Smooth muscle cell (in vitro differentiated cells): Measurements from ENCODE around the gene THRAP3. TPM values are rescaled to one million over a fixed set of nuclear protein-coding genes. Genes with fewer than 3 reads are reported as not detected.
"Not testable (repeated sequence)": the region's sequence is repeated elsewhere in the genome, so short reads cannot be mapped to it uniquely, and the experiment has no call there.

Experiments
- DNase-seq: peaks from one replicate; lab custom pipeline; 2025; ENCODE audit not compliant: unreplicated experiment; lab: John Stamatoyannopoulos, UW
- H2AFZ ChIP-seq: fragments of 200-600 bp; sonication (generic); 2 replicates; pipeline ENCODE4 v1.6.0; 2016; ENCODE audit warnings: antibody characterized with exemption, low read depth, mild to moderate bottlenecking
- H3F3A ChIP-seq: fragments of 200-600 bp; sonication (generic); 2 replicates; pipeline ENCODE4 v1.6.0; 2017; ENCODE audit warnings: antibody characterized with exemption, low read depth
- H3K27ac ChIP-seq: fragments of 200-600 bp; sonication (generic); 2 replicates; pipeline ENCODE4 v1.5.1; 2016; ENCODE audit warnings: low read depth, mild to moderate bottlenecking
- H3K27me3 ChIP-seq: fragments of 200-600 bp; sonication (generic); 2 replicates; pipeline ENCODE4 v1.6.1; 2016; ENCODE audit warnings: low read depth, mild to moderate bottlenecking
- H3K36me3 ChIP-seq: fragments of 200-600 bp; sonication (generic); 2 replicates; pipeline ENCODE4 v1.5.1; 2016; ENCODE audit warnings: low read depth
- H3K4me1 ChIP-seq: fragments of 200-600 bp; sonication (generic); 2 replicates; pipeline ENCODE4 v1.5.1; 2016; ENCODE audit warnings: low read depth
- H3K4me2 ChIP-seq: fragments of 200-600 bp; sonication (generic); 2 replicates; pipeline ENCODE4 v1.6.0; 2016; ENCODE audit warnings: mild to moderate bottlenecking
- H3K4me3 ChIP-seq: fragments of 200-600 bp; sonication (generic); 2 replicates; pipeline ENCODE4 v1.5.1; 2016; ENCODE audit warnings: mild to moderate bottlenecking
- H3K79me2 ChIP-seq: fragments of 200-600 bp; sonication (generic); 2 replicates; pipeline ENCODE4 v1.6.0; 2016; ENCODE audit warnings: low read depth, mild to moderate bottlenecking
- H3K9ac ChIP-seq: fragments of 200-600 bp; sonication (generic); 2 replicates; pipeline ENCODE4 v1.6.0; 2016; ENCODE audit warnings: low read depth
- H3K9me3 ChIP-seq: fragments of 200-600 bp; sonication (generic); replicated peaks from 2 replicates; pipeline ENCODE4 v1.5.1; 2016; ENCODE audit warnings: low read depth
- H4K20me1 ChIP-seq: fragments of 200-600 bp; sonication (generic); 2 replicates; pipeline ENCODE4 v1.6.0; 2016; ENCODE audit warnings: low read depth
- WGBS: methylation state at CpG from one replicate; pipeline ENCODE4 v1.1.7; 2016; ENCODE audit warnings: low lambda C conversion rate; 5-methylcytosine and 5-hydroxymethylcytosine counted together
- polyA plus RNA-seq: library from polyadenylated mRNA; unstranded; fragments of >200 nt; fragmentation: Nextera tagmentation; extraction: Ambion mirVana; gene quantifications from 2 replicates; pipeline ENCODE4 v1.2.1, GENCODE V29; 2016
- total RNA-seq: library from RNA; depleted of rRNA; stranded (reverse); fragments of >200 nt; gene quantifications from 2 replicates; pipeline ENCODE4 v1.2.3, GENCODE V29; 2014
- TF ChIP-seq, protein P1 (sequence below): fragments of 200-600 bp; sonication (generic); IDR thresholded peaks from 2 replicates; pipeline ENCODE4 v1.5.1; 2017; ENCODE audit warnings: borderline replicate concordance, mild to moderate bottlenecking, antibody characterized with exemption; ENCODE audit not compliant: insufficient read depth, poor library complexity, severe bottlenecking

Gene THRAP3
- total and polyA plus RNA-seq, 2 experiments from 2014 or later, result 45.1 to 60.5 TPM

DNA sequence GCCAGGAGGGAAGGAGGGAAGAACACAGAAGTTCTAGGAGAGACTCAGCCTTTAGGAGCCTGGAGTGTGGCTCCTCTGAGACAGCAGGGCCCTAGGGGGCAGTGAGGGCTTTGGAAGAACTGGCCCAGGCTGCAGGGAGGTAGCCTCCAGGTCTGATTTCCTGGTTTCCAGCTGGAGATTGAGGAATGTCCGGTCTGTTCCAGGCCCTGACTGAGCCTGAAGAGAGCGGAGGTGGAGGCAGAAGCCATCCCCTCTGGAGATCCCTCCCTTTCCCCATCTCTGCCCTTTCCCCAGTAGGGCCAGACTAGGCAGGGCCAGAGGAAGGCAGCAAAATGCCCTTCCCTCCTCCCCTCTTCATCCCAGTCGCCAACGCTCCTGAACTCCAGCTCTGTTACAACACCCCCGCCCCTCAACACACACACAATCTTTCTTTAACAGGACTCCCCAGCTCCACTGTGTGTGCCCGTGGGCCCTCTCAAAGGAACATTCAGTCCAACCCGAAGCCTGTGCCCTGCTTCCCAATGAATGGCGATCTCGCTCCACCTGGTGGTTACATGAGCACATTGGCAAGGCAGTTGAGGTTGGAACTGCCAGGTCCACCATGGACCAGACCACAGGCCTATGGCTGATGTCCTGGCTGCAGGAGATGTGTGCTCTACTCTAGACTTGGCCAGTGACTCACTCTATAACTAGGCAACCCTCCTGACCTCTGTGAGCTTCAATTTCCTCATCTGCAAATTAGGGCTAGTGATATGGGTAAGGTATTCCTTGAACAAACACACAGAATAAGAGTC is 36.2 kb upstream of the THRAP3 start:
- DNase-seq, result peak; percentile 43

GRCh38 chr1:36196805-36197204 is 27.4 kb upstream of the THRAP3 start:
- H3F3A ChIP-seq, H3K4me3 ChIP-seq, H3K9ac ChIP-seq, H3K4me2 ChIP-seq, H4K20me1 ChIP-seq, H3K36me3 ChIP-seq, H3K79me2 ChIP-seq, H3K27ac ChIP-seq, H2AFZ ChIP-seq, H3K9me3 ChIP-seq, H3K4me1 ChIP-seq, DNase-seq, H3K27me3 ChIP-seq: not testable (repeated sequence)
- WGBS, result 96% methylated on average over 12 of the region's 12 CpGs

More for the DNA sequence above, 36.2 kb upstream of the THRAP3 start:
- Histone ChIP-seq H3K4me2 (peak overlapping the region; percentile 59), H3K9ac (peak overlapping the region; percentile 31), H3K4me3 (no peak overlapping the region), H3K36me3 (no peaks in the 10 kb centered on the region), H3K27me3 (no peaks in the 10 kb centered on the region), H4K20me1 (no peaks in the 10 kb centered on the region), H3K9me3 (no peaks in the 10 kb centered on the region), H3K4me1 (no peaks in the 10 kb centered on the region), H2AFZ (no peak overlapping the region), H3K27ac (peak overlapping the region; percentile 76), H3F3A (peaks cover 26% of the 10 kb centered on the region), H3K79me2 (no peaks in the 10 kb centered on the region)
- TF ChIP-seq, protein P1, sequence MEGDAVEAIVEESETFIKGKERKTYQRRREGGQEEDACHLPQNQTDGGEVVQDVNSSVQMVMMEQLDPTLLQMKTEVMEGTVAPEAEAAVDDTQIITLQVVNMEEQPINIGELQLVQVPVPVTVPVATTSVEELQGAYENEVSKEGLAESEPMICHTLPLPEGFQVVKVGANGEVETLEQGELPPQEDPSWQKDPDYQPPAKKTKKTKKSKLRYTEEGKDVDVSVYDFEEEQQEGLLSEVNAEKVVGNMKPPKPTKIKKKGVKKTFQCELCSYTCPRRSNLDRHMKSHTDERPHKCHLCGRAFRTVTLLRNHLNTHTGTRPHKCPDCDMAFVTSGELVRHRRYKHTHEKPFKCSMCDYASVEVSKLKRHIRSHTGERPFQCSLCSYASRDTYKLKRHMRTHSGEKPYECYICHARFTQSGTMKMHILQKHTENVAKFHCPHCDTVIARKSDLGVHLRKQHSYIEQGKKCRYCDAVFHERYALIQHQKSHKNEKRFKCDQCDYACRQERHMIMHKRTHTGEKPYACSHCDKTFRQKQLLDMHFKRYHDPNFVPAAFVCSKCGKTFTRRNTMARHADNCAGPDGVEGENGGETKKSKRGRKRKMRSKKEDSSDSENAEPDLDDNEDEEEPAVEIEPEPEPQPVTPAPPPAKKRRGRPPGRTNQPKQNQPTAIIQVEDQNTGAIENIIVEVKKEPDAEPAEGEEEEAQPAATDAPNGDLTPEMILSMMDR, result peak; percentile 66
- WGBS, result 4% methylated on average over 7 of the region's 9 CpGs

- H3K9me3 ChIP-seq, result no peaks in the 10 kb centered on the region
- no peaks in the 10 kb centered on the region for H4K20me1 ChIP-seq
- no peak overlapping the region for H3K4me3 ChIP-seq
- TF ChIP-seq, protein P1, result no peak
- no peak for DNase-seq
- no peak overlapping the region for H3K9ac ChIP-seq
- H3F3A ChIP-seq, result no peaks in the 10 kb centered on the region
- no peaks in the 10 kb centered on the region for H3K27me3 ChIP-seq
- H3K36me3 ChIP-seq, result no peaks in the 10 kb centered on the region
- 96% methylated on average over 5 of the region's 5 CpGs for WGBS
- H3K4me1 ChIP-seq, result peaks cover 3% of the 10 kb centered on the region
- H3K4me2 ChIP-seq, result no peak overlapping the region
- no peaks in the 10 kb centered on the region for H3K79me2 ChIP-seq
- H2AFZ ChIP-seq, result no peak overlapping the region
- no peak overlapping the region for H3K27ac ChIP-seq
These were observed 25.6 kb upstream of the THRAP3 start for GRCh38 chr1:36198641-36199040.

GRCh38 chr1:36199934-36200741 is 24.1 kb upstream of the THRAP3 start:
- Histone ChIP-seq H3K4me1 (peaks cover 8% of the 10 kb centered on the region), H3K79me2 (no peaks in the 10 kb centered on the region), H3K27me3 (no peaks in the 10 kb centered on the region), H3K9ac (no peak overlapping the region), H3K4me3 (no peak overlapping the region), H3K36me3 (no peaks in the 10 kb centered on the region), H3K27ac (no peak overlapping the region), H3K9me3 (no peaks in the 10 kb centered on the region), H3F3A (no peaks in the 10 kb centered on the region), H4K20me1 (no peaks in the 10 kb centered on the region), H2AFZ (no peak overlapping the region), H3K4me2 (no peak overlapping the region)
- no peak for DNase-seq
- TF ChIP-seq, protein P1, result no peak
- WGBS, result 80% methylated on average over 13 of the region's 13 CpGs
